AG08395 (cell line): Measurements from ENCODE around the gene EHD4.

ENCODE experiments used
- DNase-seq: peaks from one replicate; pipeline ENCODE4 v3.0.0; 2012; ENCODE audit warnings: mixed read lengths, low spot score

The EHD4 gene

GRCh38 chr15:41880156-41880877 is 92.0 kb downstream of the EHD4 start:
- DNase-seq, result no peak

DNA sequence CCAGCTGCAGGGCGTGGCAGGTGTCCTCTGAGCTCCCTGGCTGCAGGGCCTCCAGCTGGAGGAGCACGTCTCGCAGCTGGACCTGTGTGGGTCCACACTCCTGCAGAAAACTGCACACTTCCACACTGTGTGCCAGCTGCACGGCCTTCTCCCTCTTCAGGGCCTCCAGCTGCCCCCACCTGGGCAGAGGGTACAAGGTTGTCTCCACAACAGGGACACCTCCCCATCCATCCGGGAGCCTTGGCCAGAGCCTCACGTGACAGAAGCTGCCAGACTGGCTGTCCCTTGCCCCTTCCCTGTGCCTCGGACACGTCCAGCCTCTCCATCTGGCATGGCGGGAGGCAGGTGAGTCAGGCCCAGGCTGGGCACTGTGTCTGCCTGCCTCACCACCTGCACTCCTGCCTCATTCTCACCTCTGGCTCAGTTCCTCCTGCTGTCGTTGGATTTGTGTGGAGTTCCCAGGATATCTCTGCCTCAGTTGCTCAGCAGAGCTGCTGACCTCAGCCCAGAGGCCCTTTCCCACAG is 93.0 kb downstream of the EHD4 start:
- no peak for DNase-seq

- no peak for DNase-seq
Measured at GRCh38 chr15:41878355-41878699, 94.0 kb downstream of the EHD4 start.

DNA sequence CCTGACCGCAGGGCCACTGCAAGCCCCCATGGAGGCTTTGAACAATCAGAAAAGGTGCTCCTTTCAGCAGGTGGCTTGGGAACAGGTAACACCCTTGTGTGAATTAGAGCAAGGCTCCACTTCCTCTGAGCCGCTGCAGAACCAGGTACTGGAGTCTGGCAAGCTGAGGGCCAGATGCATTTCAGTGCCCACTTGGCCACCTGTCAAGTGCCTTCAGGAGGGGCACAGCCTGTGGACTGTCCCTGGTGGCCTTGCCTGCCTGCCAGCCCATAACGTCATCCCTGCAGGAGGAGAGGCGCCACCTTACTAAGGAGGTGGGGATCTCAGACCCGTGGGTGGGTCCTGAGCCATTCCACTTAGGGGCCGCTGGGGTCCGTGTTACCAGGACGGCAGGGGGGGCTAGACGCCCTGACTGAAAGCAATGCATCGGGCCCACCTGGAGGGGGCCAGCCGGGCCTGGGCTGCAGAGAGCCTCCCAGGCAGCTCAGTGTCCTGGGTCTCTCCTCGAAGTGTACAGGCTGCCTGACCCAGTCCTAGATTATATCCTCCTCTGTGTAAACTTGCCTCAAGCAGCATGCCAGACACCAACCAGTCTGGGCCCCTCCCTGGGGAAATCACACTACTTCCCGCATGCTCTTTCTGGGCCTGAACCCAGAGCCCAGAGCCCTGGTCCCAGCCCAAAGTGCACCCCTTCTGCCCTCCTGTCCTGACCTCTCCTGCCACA is 94.6 kb downstream of the EHD4 start:
- DNase-seq, result no peak

DNA sequence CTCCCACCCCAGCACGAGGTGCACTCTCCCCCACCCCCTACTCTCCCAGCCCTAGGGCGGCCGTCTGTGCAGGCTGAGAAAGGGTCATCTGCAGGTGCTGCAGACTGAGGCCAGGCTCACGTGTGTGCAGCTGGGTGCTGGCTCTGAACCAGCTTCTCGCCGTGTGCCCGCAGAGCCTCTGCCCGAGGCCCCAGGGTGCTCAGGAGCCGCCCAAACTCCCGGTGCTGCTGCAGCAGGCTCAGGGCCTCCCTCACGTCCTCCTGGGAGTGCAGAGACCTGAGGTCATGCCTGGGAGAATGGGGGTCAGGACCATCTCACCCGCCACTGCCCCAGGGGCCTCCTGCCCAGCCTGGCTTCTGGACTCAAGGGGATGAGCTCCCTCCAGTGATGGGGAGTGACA is 95.7 kb downstream of the EHD4 start:
- DNase-seq, result no peak

GRCh38 chr15:41876007-41876406 is 96.3 kb downstream of the EHD4 start:
- DNase-seq, result no peak

GRCh38 chr15:41874736-41875135 is 97.6 kb downstream of the EHD4 start:
- no peak for DNase-seq

DNA sequence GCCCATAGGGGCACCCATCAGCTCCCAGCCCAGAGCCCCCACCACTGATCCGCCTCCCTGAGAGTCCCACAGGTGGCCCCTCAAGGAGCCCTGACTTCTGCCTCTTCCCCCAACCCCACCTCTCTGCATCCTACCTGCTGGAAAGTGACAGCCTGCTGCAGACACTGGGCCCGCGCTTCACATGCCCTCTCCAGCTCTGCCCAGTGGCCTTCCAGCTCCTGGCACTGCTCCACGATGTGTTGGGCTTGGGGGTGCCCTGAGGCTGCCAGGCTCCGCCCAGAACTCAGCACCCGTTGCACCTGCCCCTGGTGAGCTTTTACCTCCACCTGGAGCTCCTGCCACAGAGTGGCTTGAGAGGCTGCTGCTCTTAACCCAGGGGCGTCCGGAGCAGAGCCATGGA is 98.6 kb downstream of the EHD4 start:
- DNase-seq, result no peak

DNA sequence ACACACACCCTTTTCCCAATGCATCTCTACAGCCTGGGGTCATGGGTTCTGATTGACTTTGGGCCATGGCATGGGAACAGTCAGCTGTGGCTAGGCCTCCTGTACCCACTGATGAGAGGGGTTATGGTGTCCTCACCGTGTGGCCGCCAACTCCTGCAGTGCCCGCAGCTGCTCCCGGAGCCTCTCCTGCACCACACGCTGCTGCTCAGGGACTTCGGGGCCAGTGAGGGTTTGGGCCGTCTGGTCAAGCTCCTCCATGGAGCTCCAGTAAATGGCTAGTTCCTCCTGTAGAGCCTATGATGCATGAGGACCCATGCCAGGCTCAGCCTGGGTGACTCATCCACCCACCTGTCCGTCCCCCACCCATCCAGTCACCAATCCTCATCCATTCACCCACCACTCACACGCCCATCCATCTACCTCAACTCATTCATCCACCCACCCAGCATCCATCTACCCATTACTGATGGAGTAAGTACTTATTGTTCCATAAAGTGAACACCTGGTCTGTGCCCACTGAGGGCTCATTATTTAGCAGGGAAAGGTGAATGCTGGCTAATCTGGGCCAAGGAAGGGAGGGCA is 100.1 kb downstream of the EHD4 start:
- DNase-seq, result no peak

DNA sequence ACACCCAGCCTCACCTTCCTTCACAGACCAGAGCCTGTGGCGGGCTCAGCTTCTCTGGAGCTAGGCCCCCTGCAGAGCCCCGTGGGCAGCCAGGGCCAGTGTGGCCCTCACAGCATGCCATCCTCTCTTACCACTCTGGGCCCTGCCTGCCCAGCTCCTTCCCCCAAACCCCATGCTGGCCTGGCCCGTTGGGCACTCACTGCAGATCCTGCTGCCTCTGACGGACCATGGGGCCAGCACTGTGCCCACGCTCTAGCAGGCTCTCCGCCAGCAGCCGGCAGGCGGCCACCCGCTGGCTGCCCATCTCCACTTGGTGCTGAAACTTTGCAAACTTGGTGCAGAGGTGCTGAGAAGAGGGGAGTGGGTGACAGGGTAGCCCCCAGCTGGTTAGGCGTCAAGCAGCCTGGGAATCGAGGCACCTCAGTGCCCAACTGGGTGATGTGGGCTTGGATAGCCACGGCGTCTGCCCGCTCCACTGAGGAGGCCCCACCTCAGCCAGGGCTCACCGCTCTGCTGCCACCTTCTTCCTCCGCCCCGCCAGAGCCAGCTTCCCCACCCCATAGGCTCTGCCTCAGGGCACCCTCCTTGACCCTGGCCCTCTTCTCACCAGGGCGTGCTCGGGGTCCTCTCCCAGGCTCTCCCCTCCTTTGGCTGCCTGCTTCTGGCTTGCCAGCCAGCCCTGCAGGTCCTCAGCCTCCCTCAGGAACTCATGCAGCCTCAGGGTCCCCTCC is 101.0 kb downstream of the EHD4 start:
- no peak for DNase-seq

GRCh38 chr15:41870689-41871081 is 101.7 kb downstream of the EHD4 start:
- no peak for DNase-seq

DNA sequence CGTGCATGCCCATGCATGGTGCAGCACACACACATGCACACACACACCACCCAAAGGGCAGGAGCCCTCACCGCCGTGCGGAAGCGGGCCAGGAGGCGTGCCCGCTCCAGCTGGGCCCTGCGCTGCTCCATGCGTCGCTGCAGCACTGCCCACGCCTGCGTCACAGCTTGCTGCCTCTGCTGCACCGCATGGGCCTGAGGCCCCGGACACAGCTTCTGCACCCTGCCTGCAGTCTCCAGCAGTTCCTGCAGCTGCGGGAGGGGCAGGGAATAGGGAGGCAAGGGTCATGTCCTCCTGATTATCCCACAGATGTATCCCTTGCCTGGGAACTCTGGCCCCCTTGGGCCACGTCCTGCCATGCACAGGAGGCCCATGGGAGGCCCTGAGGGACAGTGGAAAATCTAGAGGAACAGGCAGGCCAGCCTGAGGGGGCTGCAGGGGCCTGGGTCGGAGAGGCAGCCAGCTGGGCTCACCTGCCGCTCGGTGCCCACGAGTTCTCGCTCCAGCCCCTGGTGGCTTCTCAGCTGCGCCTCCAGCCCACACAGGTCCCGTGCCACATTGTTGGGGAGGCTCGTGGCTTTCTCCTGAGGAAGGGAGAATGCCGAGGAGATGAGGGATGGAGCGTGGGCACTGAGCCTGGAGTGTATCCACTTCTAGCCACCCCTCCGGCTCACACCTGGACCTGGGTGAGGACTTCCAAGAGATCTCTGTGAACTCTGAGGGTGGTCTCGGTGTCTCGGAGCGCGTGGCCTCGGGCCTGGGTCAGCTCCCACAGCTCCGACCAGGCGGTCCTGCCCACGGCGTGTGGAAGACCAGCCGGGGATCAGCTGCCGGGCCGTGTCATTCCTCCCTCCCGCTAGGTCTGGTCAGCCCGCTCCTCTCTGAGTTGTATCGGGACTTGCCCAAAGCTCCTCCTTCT is 102.3 kb downstream of the EHD4 start:
- no peak for DNase-seq

DNA sequence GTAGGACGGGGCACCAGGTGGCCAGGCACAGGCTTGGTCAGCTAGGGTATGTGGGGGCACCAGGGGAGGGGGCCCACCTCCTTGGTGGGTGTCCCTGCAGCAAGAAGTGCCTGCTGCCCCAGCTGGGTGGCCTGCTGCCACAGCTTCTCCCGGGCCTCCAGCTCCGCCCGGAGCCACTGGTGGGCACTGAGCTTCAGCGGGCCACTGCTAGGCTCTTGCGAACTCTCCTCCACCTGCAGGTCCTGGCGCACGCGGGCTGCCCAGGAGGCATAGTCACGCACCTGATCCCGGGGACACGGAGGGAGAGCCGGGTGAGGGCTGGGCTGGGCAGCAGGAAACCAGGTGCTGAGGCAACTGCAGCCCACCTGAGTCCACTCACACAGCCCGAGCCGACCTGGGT is 104.0 kb downstream of the EHD4 start:
- no peak for DNase-seq

- no peak for DNase-seq
Measured at GRCh38 chr15:41866872-41867579, 105.3 kb downstream of the EHD4 start.

- no peak for DNase-seq
Measured at GRCh38 chr15:41866263-41866703, 106.1 kb downstream of the EHD4 start.

DNA sequence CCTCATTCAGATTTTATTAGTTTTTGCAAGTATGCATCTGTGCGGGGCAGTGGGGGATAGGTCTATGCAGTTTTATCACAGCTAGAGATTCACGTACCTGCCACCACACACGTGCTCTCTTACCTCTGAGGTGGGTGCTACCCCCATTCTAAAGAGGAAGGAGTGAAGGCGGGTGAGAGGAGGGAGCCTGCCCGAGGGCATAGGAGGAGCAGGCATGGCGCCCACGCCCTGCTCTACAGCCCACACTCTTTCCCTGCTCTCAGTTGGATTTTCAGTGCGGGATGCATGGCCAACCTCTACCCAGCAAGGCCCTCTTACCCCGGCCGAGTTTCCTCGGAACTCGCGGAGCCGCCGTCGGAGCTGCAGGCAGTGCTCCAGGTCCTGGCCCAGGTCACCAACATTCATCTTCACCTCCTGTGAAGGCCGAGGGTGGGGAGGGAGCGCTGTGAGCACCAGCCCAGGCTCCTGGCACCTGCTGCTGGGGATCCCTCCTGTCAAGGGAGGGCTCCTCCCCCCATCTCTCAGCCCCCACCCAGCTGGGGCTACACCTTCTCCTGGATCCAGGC is 106.8 kb downstream of the EHD4 start:
- DNase-seq, result no peak

DNA sequence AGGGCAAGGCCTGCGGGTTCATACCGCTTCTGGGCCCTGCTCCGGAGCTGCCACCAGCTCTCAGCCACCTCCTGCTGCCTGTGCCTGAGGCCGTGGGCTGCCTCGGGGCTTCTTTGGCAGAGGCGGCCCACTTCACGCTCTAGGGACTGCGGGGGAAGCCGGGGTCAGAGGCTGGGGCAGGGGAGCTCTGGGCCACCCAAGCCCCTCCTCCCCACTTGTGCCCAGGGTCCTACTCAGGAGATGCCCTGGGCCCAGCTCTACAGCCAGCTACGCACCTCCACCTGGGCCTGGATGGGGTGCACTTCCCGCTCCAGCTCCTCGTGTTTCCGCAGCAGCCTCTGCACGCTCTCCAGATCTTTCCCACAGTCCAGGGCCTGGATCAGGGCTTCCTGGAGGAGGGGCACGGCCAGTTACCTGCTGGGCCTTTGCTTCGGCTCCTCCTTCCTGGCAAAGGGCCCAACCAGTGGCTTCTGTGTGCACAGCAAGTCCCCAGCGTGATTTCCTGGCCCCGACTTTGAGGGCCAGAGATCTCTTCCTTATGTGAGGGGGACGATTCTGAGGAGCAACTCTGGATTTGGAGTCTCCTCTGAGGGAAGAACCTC is 109.7 kb downstream of the EHD4 start:
- DNase-seq, result no peak

DNA sequence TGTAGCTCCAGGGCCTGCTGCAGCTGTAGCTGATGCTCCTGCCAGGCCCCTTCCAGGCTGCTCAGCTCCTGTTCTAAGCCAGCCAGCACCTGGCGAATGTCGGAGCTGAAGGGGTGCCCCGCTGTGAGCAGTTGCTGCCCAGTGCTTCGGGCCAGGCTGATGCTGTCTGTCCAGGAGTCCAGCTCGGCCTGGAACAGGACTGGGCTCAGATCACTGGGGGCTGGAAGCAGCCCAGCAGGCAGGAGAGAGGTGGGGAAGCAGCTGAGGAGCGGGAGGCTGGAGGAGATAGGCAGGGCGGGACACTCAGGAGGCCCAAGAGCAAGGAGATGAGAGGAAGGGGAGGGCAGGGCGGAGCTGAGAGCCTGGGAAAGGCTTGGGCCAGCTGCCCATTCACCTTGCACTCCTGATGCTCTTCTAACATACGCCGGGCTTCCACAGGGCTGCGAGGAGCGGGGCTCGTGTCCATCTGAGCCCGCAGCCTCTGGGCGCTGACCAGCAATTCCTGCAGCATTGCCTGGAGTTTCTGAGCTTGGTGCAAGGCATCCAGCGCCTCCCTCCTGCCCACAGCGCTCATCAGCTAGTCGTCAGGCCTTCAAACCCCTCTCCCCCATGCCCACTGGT is 110.5 kb downstream of the EHD4 start:
- DNase-seq, result no peak

DNA sequence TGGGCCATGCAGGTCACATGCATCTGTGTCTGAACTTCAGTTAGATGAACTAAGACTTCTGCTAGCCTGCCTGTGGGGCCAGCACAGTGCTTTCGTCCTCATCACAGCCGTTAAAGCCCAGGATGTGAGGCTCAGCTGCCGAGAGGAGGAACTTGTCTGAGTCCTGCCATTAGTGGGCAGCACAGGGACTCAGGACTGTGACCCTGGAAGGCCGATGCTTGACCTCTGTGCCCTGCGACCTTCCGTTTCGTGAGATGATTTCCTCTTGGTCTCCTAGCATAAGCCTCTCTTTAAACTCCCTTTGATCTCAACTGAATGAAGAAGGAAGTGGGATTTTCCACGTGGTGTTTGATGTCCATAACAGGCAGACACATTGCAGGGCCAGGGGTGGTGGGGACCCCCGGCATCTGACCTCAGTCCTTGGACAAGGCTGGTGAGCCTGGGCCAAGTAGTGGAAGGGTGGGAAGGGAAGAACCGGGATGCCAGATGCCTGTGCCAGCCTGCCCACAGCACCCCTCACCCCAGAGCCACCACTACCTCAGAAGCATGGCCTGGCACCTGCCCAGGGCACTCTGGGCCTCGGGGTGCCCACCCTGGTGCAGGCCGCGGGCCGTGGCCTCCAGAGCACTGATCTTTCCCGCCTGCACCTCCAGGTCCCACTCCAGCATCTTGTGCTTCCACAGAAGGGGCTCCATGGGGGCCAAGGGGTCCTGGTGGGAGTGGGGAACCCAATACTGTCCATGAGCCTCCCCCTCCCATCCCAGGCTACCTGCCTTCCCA is 112.1 kb downstream of the EHD4 start:
- no peak for DNase-seq
